Ishikawa (cell line): ENCODE measurements around the gene SLC6A19.

Experiments used
- CEBPB ChIP-seq: IDR thresholded peaks from 2 replicates; pipeline ENCODE4 v1.6.1; 2012
- CREB1 ChIP-seq: IDR thresholded peaks from 2 replicates; pipeline ENCODE4 v1.6.1; 2012; ENCODE audit warnings: low read depth
- EGR1 ChIP-seq: IDR thresholded peaks from 2 replicates; pipeline ENCODE4 v1.6.1; 2012
- EP300 ChIP-seq: IDR thresholded peaks from 2 replicates; pipeline ENCODE4 v1.6.1; 2012; ENCODE audit warnings: borderline replicate concordance
- FOXM1 ChIP-seq: IDR thresholded peaks from 2 replicates; pipeline ENCODE4 v1.6.1; 2012; ENCODE audit warnings: low read depth, borderline replicate concordance
- MAX ChIP-seq: IDR thresholded peaks from 2 replicates; pipeline ENCODE4 v1.6.1; 2012
- RAD21 ChIP-seq: IDR thresholded peaks from 2 replicates; pipeline ENCODE4 v1.6.1; 2012; ENCODE audit warnings: low read depth
- REST ChIP-seq: IDR thresholded peaks from 2 replicates; pipeline ENCODE4 v1.6.1; 2012; ENCODE audit warnings: low read depth, mild to moderate bottlenecking
- TAF1 ChIP-seq: IDR thresholded peaks from 2 replicates; pipeline ENCODE4 v1.6.1; 2012; ENCODE audit warnings: low read depth, mild to moderate bottlenecking
- TCF12 ChIP-seq: IDR thresholded peaks from 2 replicates; pipeline ENCODE4 v1.6.1; 2012; ENCODE audit warnings: low read depth
- TEAD4 ChIP-seq: IDR thresholded peaks from 2 replicates; pipeline ENCODE4 v1.6.1; 2012
- USF1 ChIP-seq: IDR thresholded peaks from 2 replicates; pipeline ENCODE4 v1.6.1; 2012
- YY1 ChIP-seq: IDR thresholded peaks from 2 replicates; pipeline ENCODE4 v1.6.1; 2012; ENCODE audit warnings: low read depth
- ZBTB7A ChIP-seq: IDR thresholded peaks from 2 replicates; pipeline ENCODE4 v1.6.1; 2012; ENCODE audit warnings: low read depth

- TF ChIP-seq CEBPB (no peak), MAX (no peak), FOXM1 (no peak), EGR1 (no peak), YY1 (no peak), ZBTB7A (0 out of 2 replicates have a peak, but pooled peaks have one; percentile 16), RAD21 (no peak), CREB1 (no peak), EP300 (no peak), TAF1 (no peak), REST (no peak), TEAD4 (no peak), USF1 (no peak), TCF12 (no peak)
These were observed 44.6 kb downstream of the SLC6A19 start for GRCh38 chr5:1245905-1246576.
